Mesenteric fat pad (tissue), 1 donor: ENCODE measurements around the gene GGA3. TPM values are rescaled to one million over a fixed set of nuclear protein-coding genes. Genes with fewer than 3 reads are reported as not detected.
"Not testable (repeated sequence)": the region's sequence is repeated elsewhere in the genome, so short reads cannot be mapped to it uniquely, and the experiment has no call there.

Experiments
- DNase-seq: peaks from one replicate; pipeline ENCODE4 v3.0.0-alpha.2; 2020; ENCODE audit warnings: low spot score
- total RNA-seq: library from RNA; stranded (reverse); fragmentation: NEBNext Ultra II Directional; extraction: Animal tissue kit (Norgen Biotek cat#: 25700); gene quantifications from one replicate; pipeline ENCODE4 v1.2.1, GENCODE V29; 2021
- donor health status: DM: yes; HTN: yes; CAD: no.

Gene GGA3
- total RNA-seq, 1 donor from 2014 or later, result 42.8 TPM

GRCh38 chr17:75273977-75274708 is 12.7 kb upstream of the GGA3 start:
- no peak for DNase-seq

DNA sequence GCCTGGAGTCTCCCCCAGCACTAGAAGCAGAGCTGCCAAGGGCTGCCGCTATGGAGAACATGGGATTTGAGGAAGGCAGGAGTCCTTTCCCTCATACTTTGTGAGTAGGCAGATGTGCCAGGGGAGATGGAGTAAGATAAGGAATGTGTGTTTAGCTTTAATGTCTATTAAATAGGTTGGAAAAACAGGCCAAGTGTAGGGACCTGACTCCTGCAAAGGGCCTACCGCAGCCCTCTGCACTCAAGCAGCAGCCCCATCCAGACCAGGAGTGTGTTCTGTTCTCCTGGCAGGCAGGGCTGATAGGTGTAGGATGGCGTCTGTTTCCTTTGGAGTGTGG is 11.4 kb upstream of the GGA3 start:
- no peak for DNase-seq

DNA sequence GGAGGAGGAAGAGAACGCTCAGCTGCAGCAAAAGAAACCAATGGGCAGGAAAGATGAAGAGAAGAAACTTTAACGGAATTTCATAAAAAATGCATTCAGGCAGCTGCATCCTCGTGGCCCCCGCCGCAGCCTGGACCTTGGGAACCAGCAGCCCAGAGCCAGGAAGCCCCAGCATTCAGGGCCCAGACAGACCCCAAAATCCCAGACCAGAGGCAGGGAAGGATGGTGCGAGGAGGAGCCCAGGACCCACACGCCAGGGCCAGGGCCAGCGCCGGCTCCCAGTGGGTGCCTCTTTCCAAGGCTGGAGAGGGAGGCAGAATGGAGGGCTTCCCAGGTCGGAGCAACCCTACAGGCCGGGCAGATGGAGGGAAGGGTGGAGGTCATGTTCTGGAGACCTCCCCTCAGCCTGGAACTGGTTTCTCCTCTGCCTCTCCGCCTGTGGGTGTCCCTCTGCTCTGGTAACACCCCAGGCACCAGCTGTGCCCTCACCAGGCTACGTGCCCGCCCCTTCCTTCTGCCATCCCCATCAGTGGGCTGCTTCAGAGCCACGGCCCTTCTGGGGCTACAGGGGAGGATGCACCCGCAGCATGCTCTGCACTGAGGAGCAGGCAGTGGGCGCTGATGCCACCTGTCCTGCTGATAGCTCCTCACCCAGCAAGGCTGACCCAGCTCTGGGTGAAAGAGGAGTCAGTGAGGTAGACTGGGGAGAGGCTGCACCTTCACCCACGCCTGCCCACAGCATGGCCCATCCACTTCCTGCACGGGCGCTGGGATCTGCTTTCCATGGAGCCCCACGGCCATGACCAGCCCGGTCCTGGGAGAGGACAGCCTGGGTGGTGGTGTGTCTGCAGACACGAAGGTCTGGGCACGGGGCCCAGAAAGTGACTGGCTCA is 10.8 kb upstream of the GGA3 start:
- no peak for DNase-seq

DNA sequence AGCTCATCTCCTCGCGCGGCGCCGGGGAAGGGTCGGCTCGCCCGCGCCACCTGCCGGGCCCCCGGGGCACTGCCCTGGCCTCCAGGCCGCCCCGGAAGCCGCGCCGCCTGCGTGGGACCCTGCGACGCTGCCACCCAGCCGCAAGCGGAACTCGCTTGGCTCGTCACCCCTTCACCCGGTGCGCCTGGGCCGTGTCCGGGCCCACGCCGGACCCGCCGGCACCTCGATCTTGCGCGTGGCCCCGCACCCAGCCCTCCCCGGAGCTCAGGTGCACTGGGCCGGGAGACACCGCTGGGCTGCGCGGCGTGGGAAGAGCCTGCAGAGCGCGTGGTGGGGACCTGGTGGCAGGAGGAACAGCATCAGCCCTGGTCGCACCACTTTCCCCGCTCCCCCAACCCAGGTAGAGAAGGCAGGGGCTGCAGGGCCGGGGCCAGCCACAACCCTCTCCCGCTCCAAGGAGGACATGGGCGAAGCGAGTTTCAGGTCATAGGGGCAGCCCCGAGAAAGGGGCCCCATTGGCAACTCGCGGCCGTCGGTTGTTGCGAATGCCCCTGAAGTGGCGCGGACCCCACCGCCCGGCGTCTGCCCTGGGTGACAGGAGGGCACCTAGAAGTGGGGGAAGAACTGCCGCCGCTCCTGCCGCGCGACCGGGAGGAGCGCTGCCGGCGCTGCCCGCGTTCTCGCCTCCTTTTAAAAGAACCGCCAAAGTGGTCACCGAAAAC is 10.0 kb upstream of the GGA3 start:
- DNase-seq, result peak; percentile 95

- DNase-seq, result no peak
Measured at GRCh38 chr17:75270966-75271232, 9.5 kb upstream of the GGA3 start, which contains the start of gene MIF4GD. MIF4GD (minus strand) TSS chr17:75271231; CDS start chr17:75270195, 1,036 bp downstream.

GRCh38 chr17:75270218-75270965 is 9.0 kb upstream of the GGA3 start:
- no peak for DNase-seq

DNA sequence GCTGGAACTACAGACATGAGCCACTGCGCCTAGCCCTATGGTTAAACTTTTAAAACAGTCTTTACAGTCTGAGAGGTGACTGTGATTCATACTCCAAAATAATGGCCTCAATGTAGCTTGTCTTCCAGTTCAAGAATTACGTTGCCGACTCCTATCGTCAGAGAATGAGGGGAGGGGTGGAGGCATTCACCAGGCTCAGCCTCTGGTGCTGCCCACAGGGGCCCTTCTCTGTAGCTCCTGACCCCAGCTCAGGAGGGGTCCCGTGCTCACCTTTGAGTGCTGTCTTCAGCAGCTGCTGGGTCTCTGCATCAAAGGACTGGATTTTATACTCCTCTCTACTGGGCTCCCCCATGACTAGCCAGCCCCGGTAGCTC is 8.4 kb upstream of the GGA3 start:
- DNase-seq, result no peak

- no peak for DNase-seq
Measured at GRCh38 chr17:75267411-75268232, 6.2 kb upstream of the GGA3 start.

GRCh38 chr17:75267153-75267410 is 5.7 kb upstream of the GGA3 start:
- no peak for DNase-seq

DNA sequence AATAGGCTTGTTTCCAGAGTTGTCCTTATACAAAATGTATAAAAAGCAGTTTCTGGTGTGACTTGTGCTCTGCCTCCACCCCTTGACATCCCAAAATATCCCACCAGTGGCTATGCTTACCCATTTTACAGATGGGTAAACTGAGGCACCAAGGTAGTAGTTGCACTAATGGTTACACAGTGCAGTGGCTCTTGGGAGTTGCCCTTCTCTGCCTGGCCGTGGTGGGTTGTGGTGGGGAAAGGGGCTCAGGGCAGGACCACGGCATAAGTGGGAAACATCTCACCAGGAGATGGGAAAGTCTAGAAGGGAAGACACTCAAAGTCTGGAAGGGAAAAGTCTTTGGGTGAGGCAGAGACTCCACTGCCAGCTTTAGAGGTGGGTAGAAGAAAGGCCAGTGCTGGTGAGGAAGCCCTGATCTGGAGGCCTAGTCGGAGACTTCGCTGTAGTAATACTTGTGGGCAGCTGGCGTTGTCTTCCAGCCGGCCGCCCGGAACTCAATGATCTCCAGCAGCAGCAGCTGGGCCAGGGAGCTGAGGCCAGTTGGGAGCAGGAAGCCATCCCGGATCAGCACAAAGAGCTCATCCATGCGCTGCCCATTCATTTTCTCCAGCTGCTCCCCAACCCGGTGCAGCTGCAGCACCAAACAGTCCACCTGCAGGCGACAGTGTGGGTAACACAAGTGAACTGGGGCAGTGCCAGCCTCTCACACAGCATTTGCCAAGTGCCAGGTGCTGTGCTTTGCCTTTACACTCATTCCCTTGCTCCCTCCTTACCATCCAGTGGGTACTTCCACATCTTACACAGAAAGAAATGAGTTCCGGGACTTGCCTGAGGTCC is 5.1 kb upstream of the GGA3 start:
- DNase-seq, result no peak

DNA sequence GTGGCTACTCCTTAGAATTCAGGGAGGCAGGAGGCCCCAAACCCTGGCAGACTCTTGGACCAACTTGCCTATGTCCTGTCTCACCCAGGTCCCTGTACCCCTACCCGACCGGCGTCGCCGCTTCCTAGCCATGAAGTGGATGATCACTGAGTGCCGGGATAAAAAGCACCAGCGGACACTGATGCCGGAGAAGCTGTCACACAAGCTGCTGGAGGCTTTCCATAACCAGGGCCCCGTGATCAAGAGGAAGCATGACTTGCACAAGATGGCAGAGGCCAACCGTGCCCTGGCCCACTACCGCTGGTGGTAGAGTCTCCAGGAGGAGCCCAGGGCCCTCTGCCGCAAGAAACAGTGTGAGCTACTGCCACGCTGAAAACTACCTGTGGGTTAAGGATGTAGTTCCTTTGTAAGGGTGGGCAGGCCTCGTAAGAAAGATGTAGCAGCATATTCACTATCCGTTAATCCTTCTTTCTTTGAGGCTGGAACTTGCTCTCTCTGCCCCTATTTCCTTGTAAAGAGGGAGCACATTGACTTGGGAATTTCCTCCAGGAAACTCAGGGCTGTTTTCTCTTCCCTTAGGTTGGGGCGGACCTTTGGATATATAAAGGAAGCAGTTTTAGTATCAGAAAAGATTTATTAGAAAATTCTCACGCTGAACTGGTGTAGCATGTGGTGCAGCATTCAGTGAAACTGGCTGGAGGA is 4.4 kb upstream of the GGA3 start:
- no peak for DNase-seq

DNA sequence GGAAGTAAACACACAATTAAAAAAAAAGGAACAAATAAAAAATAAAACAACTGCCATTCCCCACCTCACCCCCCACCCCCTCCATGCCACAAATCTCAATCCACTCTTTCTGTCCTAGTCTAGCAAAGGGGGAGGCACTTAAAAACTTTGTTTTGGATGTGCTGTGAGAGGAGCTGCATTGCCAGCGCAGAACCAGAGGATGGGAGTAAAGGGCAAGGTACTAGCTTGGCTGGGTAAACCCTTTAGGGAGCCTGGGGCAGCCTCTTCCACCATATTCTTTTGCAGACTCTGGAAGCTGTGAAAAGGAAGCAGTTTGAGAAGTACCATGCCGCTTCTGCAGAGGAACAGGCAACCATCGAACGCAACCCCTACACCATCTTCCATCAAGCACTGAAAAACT is 1.6 kb upstream of the GGA3 start:
- no peak for DNase-seq

- no peak for DNase-seq
Measured at GRCh38 chr17:75262112-75262606, 753 bp upstream of the GGA3 start.

- no peak for DNase-seq
Measured at GRCh38 chr17:75260641-75261335, 618 bp downstream of the GGA3 start.

- DNase-seq, result not testable (repeated sequence)
Measured at GRCh38 chr17:75257228-75257627, 4.2 kb downstream of the GGA3 start.

DNA sequence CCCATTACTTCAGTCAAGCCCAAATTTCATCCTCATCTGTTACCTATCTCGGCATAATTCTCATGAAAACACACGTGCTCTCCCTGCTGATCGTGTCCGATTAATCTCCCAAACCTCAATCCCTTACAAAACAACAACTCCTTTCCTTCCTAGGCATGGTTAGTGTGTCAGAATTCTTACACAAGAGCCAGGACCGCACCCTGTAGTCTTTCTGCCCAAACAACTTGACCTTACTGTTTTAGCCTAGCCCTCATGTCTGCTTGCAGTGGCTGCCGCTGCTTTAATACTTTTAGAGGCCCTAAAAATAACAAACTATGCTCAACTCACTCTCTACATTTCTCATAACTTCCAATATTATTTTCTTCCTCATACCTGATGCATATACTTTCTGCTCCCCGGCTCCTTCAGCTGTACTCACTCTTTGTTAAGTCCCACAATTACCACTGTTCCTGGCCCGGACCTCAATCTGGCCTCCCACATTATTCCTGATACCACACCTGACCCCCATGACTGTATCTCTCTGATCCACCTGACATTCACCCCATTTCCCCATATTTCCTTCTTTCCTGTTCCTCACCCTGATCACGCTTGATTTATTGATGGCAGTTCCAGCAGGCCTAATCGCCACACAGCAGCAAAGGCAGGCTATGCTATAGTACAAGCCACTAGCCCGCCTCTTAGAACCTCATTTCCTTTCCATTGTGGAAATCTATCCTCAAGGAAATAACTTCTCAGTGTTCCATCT is 5.3 kb downstream of the GGA3 start:
- DNase-seq, result not testable (repeated sequence)

DNA sequence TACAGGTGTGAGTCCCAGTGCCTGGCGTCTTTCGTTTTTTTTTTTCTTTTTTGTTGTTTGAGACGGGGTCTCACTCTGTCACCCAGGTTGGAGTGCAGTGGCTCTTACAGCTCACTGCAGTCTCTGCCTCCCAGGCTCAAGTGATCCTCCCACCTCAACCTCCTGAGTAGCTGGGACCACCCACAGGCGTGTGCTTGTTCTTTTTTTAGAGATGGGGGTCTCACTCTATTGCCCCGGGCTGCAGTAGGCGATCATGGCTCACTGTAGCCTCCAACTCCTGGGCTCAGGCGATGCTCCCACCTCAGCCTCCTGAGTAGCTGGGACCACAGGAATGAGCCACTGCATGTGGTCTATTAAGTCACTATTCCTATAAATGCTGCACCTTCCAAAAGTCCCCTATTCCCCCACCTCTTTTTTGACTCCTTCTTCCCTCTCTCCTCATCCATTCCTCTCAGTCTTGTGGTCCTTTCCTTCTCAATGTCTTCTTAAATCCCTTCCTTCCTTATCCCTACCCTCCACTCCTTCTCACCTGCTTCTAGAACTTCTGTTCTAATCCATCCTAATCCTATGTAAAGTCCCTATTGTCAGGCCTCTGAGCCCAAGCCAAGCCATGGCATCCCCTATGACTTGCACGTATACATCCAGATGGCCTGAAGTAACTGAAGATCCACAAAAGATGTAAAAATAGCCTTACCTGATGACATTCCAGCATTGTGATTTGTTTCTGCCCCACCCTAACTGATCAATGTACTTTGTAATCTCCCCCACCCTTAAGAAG is 9.2 kb downstream of the GGA3 start:
- no peak for DNase-seq
